Kidney (tissue), 14 donors: ENCODE measurements around the gene MYOG. TPM values are rescaled to one million over a fixed set of nuclear protein-coding genes. Genes with fewer than 3 reads are reported as not detected.

Experiments
- DNase-seq, 5 donors: peaks; one replicate each; pipeline ENCODE4 v3.0.0-alpha.2; 2013 to 2020
- FAIRE-seq: peaks from 2 replicates; lab custom pipeline; 2012; peaks lifted over from hg19 to GRCh38; lab: Jason Lieb, UNC
- H3K27ac ChIP-seq, 2 donors: one replicate each; pipeline ENCODE4 v1.7.0; 2013; ENCODE audit warnings: low read depth in 2 of 2, low read length in 2 of 2, inconsistent platforms in 1 of 2
- H3K27me3 ChIP-seq: one replicate; pipeline ENCODE4 v1.7.1; 2013; ENCODE audit warnings: low read length, inconsistent platforms; ENCODE audit not compliant: control insufficient read depth, insufficient read depth
- H3K36me3 ChIP-seq, 3 donors: one replicate each; pipeline versions ENCODE4 v1.7.0 to v1.7.1; 2013; ENCODE audit warnings: low read length in 3 of 3, control low read depth in 1 of 3, inconsistent platforms in 1 of 3; ENCODE audit not compliant: insufficient read depth in 3 of 3, control insufficient read depth in 2 of 3
- H3K4me1 ChIP-seq, 3 donors: one replicate each; pipeline versions ENCODE4 v1.7.0 to v1.7.1; 2013; ENCODE audit warnings: low read length in 3 of 3, inconsistent platforms in 1 of 3, low read depth in 1 of 3; ENCODE audit not compliant: control insufficient read depth in 2 of 3, insufficient read depth in 2 of 3
- H3K4me3 ChIP-seq, 3 donors: one replicate each; pipeline versions ENCODE4 v1.7.0 to v1.8.1; 2013; ENCODE audit warnings: low read length in 3 of 3, control low read depth in 1 of 3, inconsistent platforms in 1 of 3
- H3K9ac ChIP-seq, 3 donors: one replicate each; pipeline versions ENCODE4 v1.7.0 to v1.7.1; 2013; ENCODE audit warnings: low read length in 3 of 3, control low read depth in 1 of 3, inconsistent platforms in 1 of 3
- H3K9me3 ChIP-seq, 3 donors: one replicate each; pipeline versions ENCODE4 v1.7.0 to v1.7.1; 2013; ENCODE audit warnings: low read length in 3 of 3, control low read depth in 1 of 3, inconsistent platforms in 1 of 3; ENCODE audit not compliant: control insufficient read depth in 2 of 3, insufficient read depth in 1 of 3
- intact Hi-C: fragments of 100-400 bp; cut with DNase I; formaldehyde crosslinking; loops from one replicate; pipeline ENCODE4 v1.11.1; 2022
- polyA plus RNA-seq: library from polyadenylated mRNA; stranded (reverse); fragments of 350-450 nt; fragmentation: Illumina TruSeq; extraction: RNeasy Lipid Tissue Mini Kit (QIAGEN cat#74804); gene quantifications from one replicate; pipeline ENCODE4 v1.2.3, GENCODE V29; 2014; ENCODE audit warnings: low read depth, low replicate concordance; ENCODE audit not compliant: insufficient read depth
- total RNA-seq: library from RNA; stranded (reverse); fragmentation: NEBNext Ultra II Directional; extraction: Animal tissue kit (Norgen Biotek cat#: 25700); gene quantifications from one replicate; pipeline ENCODE4 v1.2.1, GENCODE V29; 2021
- TF ChIP-seq, protein P1 (sequence below): IDR thresholded peaks from 3 replicates; pipeline ENCODE4 v1.5.1; 2012; ENCODE audit warnings: mild to moderate bottlenecking, moderate library complexity, borderline replicate concordance; ENCODE audit not compliant: insufficient read depth; ENCODE audit errors: extremely low read depth
- donor health status: control.
- donor health status: control.
- donor health status: control.
- donor health status: control.
- donor health status: control.
- donor health status: DM: yes; HTN: yes; CAD: no.
- donor health status: Normal renal cell carcinoma (clear cell type).

The MYOG gene
- total and polyA plus RNA-seq, 2 donors from 2014 or later: not detected

DNA sequence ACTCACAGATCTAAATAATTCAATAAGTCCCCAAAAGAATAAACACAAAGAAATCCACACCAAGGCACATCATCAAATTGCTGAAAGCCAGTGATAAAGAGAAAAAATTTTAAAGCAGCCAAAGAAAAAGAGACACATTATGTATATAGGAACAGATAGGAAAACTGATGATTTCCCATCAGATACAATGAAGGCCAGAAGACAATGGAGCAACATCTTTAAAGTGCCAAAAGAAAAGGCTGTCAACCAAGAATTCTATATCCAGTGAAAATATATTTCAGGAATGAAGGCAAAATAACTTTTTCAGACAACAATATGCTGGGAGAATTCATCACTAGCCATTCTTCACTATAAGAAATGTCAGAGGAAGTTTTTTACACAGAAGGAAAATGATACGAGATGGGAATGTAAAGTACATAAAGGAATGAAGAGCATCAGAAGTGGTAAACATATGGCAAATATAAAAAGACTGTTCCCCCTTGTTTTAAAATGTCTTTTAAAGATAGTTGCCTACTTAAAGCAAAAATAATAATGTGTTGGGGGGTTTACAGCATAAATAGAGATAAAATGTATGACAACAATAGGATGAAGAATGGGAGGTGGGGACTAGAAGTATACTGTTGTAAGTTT lies 9.4 kb upstream of the MYOG start:
- H3K27ac ChIP-seq: no peak overlapping the region
- no peak overlapping the region for H3K4me3 ChIP-seq
- H3K36me3 ChIP-seq: no peaks in the 10 kb centered on the region
- intact Hi-C loops: no loop called here
- TF ChIP-seq, protein P1, sequence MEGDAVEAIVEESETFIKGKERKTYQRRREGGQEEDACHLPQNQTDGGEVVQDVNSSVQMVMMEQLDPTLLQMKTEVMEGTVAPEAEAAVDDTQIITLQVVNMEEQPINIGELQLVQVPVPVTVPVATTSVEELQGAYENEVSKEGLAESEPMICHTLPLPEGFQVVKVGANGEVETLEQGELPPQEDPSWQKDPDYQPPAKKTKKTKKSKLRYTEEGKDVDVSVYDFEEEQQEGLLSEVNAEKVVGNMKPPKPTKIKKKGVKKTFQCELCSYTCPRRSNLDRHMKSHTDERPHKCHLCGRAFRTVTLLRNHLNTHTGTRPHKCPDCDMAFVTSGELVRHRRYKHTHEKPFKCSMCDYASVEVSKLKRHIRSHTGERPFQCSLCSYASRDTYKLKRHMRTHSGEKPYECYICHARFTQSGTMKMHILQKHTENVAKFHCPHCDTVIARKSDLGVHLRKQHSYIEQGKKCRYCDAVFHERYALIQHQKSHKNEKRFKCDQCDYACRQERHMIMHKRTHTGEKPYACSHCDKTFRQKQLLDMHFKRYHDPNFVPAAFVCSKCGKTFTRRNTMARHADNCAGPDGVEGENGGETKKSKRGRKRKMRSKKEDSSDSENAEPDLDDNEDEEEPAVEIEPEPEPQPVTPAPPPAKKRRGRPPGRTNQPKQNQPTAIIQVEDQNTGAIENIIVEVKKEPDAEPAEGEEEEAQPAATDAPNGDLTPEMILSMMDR: no peak
- peaks cover 0 to 11% (median 2%) of the 10 kb centered on the region in 3 donors for H3K9me3 ChIP-seq
- H3K27me3 ChIP-seq: no peaks in the 10 kb centered on the region
- FAIRE-seq: no peak
- no peak overlapping the region for H3K9ac ChIP-seq
- no peak for DNase-seq
- peaks cover 0 to 4% (median 0%) of the 10 kb centered on the region in 3 donors for H3K4me1 ChIP-seq

DNA sequence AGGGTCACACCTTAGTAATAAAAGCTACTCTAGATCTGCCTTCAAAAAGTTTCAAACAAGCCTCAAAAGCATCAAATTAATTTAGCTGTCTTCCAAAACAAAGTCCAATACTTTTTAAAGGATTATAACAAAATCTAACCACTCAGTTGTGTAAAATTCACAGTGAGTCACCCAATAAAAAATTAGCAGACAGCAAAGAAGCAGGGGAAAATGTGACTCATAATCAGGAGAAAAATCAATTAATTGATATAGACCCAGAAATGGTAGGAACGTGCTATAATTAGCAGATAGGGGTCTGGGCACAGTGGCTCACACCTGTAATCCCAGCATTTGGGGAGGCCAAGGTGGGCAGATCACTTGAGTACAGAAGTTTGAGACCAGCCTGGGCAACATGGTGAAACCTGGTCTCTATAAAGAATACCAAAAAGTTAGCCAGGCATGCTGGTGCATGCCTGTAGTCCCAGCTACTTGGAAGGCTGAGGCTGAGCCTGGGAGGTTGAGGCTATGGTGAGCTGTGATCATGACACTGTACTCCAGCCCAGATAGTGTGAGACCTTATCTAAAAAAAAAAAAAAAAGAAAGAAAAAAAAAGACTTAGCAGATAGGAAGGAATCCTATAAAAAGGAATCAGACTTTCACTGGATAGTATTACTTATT lies 8.1 kb upstream of the MYOG start:
- H3K9me3 ChIP-seq: peaks cover 0 to 11% (median 2%) of the 10 kb centered on the region in 3 donors
- TF ChIP-seq, protein P1: no peak
- H3K4me1 ChIP-seq: no peaks in the 10 kb centered on the region
- FAIRE-seq (no peak), DNase-seq (no peak)
- H3K9ac ChIP-seq: no peak overlapping the region
- H3K36me3 ChIP-seq: no peaks in the 10 kb centered on the region
- no peak overlapping the region for H3K27ac ChIP-seq
- no peaks in the 10 kb centered on the region for H3K27me3 ChIP-seq
- no peak overlapping the region for H3K4me3 ChIP-seq
- intact Hi-C loops: no loop called here

DNA sequence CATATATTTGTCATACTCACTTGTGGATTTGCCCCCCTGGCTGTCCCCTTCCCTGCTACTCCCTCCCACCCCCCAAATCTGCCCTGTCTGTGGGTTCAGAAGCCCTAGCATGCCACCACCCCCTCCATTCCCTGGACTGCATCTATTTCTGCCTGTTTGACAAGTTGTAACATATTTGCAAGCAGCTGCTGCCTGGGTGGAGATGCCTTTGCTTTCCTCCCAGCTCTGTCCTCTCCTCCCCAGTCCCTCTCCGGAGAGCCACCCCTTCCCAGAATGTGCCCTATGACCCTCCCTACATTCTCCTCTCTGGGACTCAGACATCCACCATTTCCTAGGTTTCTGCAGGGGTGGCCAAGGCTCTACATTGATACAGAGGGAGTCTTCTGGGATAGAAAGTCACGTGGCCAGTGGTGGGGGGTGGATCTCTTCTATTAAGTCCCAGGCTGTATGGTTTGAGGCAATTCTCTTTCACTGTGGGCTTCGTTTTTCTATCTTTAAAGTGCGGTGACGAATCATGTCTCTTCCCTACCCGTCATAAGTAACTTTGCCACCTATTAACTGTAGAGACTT lies 6.0 kb upstream of the MYOG start:
- Histone ChIP-seq H3K4me3 (no peak overlapping the region), H3K27me3 (no peaks in the 10 kb centered on the region), H3K4me1 (no peaks in the 10 kb centered on the region), H3K9ac (no peak overlapping the region), H3K9me3 (peaks cover 0 to 11% (median 2%) of the 10 kb centered on the region in 3 donors), H3K27ac (no peak overlapping the region), H3K36me3 (no peaks in the 10 kb centered on the region)
- intact Hi-C loops: no loop called here
- TF ChIP-seq, protein P1: no peak
- DNase-seq (no peak), FAIRE-seq (no peak)
